SK-N-MC (cell line): Measurements from ENCODE around the gene LEF1.

Experiments
- EZH2 ChIP-seq: fragments of 200-600 bp; sonication (generic); IDR thresholded peaks from one replicate; pipeline ENCODE4 v1.6.1; 2017; ENCODE audit warnings: antibody characterized with exemption
- FOXP2 ChIP-seq: optimal IDR thresholded peaks from 2 replicates; pipeline ENCODE3; 2011; ENCODE audit warnings: mild to moderate bottlenecking, moderate library complexity; ENCODE audit not compliant: insufficient read depth; ENCODE audit errors: extremely low read length, control extremely low read depth
- POLR2AphosphoS5 ChIP-seq: IDR thresholded peaks from 2 replicates; pipeline ENCODE4 v1.6.1; 2012; ENCODE audit warnings: mild to moderate bottlenecking, low read depth, low read length, borderline replicate concordance

- TF ChIP-seq POLR2AphosphoS5 (no peak), EZH2 (no peak), FOXP2 (no peak)
Observed at GRCh38 chr4:108094131-108094530, 74.6 kb downstream of the LEF1 start.
